ENCODE measurements around the gene ZBTB26.
A peak's percentile ranks its signal among the peaks of the same experiment; 100 is the strongest.

ZBTB26 gene

DNA sequence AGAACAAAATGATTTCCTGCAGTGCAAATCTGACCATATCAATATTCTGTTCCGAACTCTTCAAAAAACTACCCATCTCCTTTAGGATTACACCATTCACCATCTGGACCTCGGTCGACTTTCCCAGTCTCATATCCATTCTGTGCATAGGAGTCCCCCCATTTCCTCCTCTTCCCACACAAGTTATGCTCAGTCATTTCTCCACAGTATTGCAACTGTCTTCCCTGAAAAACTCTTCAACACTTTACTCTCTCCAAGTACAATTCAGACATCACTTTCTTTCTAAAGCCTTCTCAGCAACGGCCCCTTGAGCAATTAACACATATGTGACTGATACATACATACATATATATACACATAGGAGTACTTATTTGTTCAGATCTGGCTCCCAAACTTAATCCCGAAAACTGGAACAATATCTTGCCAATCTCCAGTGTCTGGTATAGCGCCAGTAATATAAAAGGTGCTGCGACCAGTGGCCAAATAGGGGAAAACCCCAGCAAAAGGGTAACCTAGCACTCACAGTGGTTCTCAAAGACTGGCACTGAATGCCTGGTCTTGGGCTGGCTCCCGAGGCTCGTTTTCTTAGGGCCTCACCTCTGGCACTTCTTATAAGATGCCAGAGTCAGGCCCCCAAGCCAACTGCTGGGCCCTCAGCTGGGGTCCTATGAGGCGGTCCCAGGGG lies 629 bp downstream of the ZBTB26 start:
- no peak for DNase-seq (ENCODE audit: low spot score)
- in situ Hi-C loops (cut with MboI; ENCODE audit: low pct_unique_long_range_greater_than_20kb, low sequenced_read_pairs, unreplicated experiment), result no loop called here
- TF ChIP-seq, protein P1, sequence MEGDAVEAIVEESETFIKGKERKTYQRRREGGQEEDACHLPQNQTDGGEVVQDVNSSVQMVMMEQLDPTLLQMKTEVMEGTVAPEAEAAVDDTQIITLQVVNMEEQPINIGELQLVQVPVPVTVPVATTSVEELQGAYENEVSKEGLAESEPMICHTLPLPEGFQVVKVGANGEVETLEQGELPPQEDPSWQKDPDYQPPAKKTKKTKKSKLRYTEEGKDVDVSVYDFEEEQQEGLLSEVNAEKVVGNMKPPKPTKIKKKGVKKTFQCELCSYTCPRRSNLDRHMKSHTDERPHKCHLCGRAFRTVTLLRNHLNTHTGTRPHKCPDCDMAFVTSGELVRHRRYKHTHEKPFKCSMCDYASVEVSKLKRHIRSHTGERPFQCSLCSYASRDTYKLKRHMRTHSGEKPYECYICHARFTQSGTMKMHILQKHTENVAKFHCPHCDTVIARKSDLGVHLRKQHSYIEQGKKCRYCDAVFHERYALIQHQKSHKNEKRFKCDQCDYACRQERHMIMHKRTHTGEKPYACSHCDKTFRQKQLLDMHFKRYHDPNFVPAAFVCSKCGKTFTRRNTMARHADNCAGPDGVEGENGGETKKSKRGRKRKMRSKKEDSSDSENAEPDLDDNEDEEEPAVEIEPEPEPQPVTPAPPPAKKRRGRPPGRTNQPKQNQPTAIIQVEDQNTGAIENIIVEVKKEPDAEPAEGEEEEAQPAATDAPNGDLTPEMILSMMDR (IDR thresholded peaks at IDR 0.05; ENCODE audit: extremely low read depth, insufficient read depth, missing control alignments), result no peak

DNA sequence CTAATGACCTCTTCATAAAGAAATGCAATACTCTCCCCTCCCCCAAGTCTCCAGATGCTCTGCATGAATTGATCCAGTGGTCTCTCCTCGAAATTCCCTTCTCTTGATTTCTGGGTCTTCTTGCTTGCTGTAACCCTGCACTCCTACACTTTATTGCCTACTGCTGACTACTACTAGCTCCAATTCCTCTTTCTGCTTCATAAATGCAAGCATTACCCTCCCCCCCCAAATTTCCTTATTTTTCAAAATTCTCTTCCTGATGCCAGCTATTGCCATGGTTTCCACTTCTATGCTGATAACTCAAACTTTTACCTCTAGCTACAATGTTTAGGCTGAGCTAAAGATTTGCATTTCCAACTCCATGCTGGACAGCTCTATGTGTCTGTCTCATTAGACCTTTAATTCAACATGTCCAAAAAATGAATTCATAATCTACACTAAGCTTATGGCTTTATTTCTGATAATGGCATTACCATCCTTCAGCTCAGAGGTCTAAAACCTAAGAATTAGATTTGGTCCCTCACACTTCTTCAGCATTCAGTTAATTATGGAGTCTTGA lies 1.4 kb downstream of the ZBTB26 start:
- no peak for DNase-seq (ENCODE audit: low spot score)
- in situ Hi-C loops (cut with MboI; ENCODE audit: low pct_unique_long_range_greater_than_20kb, low sequenced_read_pairs, unreplicated experiment), result no loop called here
- TF ChIP-seq, protein P1 (IDR thresholded peaks at IDR 0.05; ENCODE audit: extremely low read depth, insufficient read depth, missing control alignments), result no peak

DNA sequence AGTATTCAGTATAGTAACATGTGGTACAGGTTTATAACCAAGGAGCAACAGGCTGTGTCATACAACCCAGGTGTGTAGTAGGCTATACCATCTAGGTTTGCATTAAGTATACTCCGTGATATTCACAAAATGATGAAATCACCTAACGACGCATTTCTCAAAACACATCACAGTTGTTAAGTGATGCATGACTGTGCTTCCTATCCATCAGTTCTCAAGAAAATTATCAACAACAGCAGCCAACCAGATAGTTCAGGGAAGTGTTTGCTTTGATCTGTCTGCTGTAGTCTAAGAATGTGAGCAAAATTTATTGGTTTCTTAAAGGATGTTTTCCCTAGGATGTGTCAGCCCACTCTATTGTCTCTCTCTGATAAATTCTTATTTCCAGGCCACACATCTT lies 7.4 kb downstream of the ZBTB26 start:
- in situ Hi-C loops (cut with MboI; ENCODE audit: low pct_unique_long_range_greater_than_20kb, low sequenced_read_pairs, unreplicated experiment), result no loop called here
- DNase-seq (ENCODE audit: low spot score), result no peak
- TF ChIP-seq, protein P1 (IDR thresholded peaks at IDR 0.05; ENCODE audit: extremely low read depth, insufficient read depth, missing control alignments), result no peak

DNA sequence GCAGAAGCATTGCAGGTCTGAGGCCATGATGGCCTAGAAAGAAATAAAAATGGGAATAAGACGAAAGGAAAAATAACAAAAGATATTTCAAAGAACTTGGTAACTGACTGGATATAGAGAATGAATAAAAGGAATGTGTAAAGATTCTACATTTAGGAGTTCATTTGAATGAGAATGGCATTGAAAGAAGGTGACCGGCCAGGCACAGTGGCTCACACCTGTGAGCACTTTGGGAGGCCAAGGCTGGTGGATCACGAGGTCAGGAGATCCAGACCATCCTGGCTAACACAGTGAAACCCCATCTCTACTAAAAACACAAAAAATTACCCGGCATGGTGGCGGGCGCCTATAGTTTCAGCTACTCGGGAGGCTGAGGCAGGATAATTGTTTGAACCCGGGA lies 8.6 kb downstream of the ZBTB26 start:
- in situ Hi-C loops (cut with MboI; ENCODE audit: low pct_unique_long_range_greater_than_20kb, low sequenced_read_pairs, unreplicated experiment), result no loop called here
- DNase-seq (ENCODE audit: low spot score), result no peak
- TF ChIP-seq, protein P1 (IDR thresholded peaks at IDR 0.05; ENCODE audit: extremely low read depth, insufficient read depth, missing control alignments), result no peak

DNA sequence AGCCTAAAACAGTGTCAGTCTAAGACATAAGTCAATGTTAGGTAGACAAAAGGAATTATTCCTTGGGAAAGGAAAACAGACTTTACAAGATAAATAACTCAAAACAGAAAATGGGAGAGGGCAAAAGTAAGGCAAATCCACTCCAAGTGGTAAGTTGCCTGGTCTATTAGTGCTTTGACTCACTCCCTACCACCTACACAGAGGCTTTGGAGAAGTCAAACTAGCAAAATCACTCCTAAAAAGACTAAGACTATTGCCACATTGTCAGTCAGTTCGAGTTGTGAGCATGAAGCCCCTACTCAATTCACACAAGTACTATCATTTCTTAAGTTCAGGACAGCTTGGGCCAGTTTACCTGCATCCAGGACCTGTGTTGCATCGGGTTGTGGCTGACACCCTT lies 13.0 kb downstream of the ZBTB26 start:
- TF ChIP-seq, protein P1 (IDR thresholded peaks at IDR 0.05; ENCODE audit: extremely low read depth, insufficient read depth, missing control alignments), result no peak
- DNase-seq (ENCODE audit: low spot score), result no peak
- in situ Hi-C loops (cut with MboI; ENCODE audit: low pct_unique_long_range_greater_than_20kb, low sequenced_read_pairs, unreplicated experiment), result no loop called here

DNA sequence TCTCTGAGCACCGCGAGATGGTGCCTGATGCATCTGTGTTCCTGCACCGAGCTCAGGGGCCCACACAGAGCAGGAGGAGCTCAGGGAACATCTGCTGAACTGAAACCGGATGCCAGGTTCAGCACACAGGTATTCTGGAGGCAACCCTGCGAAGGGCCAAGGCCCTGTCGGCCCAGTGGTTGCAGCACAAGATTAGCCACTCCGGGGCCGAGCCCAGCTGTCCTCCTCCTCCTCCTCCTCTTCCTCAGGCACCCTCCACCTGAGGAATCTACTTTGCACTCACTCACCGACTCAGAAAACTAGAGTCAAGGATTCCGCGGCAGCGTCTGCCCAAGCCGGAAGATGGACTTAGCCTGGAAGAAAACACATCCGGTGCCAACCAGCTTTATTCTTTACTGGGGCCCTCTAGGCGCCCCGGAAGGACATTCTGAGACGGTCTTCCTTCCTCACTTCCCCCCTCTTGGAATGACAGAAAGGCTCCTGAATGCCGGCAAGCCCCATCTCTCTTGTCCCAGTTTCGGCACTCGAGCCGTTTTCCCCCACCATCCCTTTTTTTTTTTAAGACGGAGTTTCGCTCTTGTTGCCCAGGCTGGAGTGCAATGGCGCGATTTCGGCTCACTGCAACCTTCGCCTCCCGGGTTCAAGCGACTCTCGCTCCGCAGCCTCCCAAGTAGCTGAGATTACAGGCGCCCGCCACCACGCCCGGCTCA lies 18.2 kb downstream of the ZBTB26 start, which contains the start of gene ZBTB6:
ZBTB6 (minus strand) TSS at position 360 of the 710 bp plus-strand sequence. CDS start 1,251 bp downstream, outside the sequence.
- in situ Hi-C loops (cut with MboI; ENCODE audit: low pct_unique_long_range_greater_than_20kb, low sequenced_read_pairs, unreplicated experiment), result no loop called here
- peak; percentile 72 for DNase-seq (ENCODE audit: low spot score)
- TF ChIP-seq, protein P1 (IDR thresholded peaks at IDR 0.05; ENCODE audit: extremely low read depth, insufficient read depth, missing control alignments), result no peak
